ENCODE results near the gene KRTCAP3.

The KRTCAP3 gene

GRCh38 chr2:27441226-27441926, 805 bp upstream of the KRTCAP3 start:
- TF ChIP-seq YY1 (IDR thresholded peaks at IDR 0.05; ENCODE audit: low read depth), result no peak
- TF ChIP-seq RAD21 (IDR thresholded peaks at IDR 0.05; ENCODE audit: low read depth), result no peak
- TF ChIP-seq TAF1 (IDR thresholded peaks at IDR 0.05; ENCODE audit: low read depth), result no peak
- no peak for TF ChIP-seq TEAD4 (IDR thresholded peaks at IDR 0.05)
- TF ChIP-seq CREB1 (IDR thresholded peaks at IDR 0.05; ENCODE audit: low read depth), result no peak
- no peak for TF ChIP-seq CEBPB (IDR thresholded peaks at IDR 0.05)
- no peak for TF ChIP-seq MAX (IDR thresholded peaks at IDR 0.05)
- TF ChIP-seq FOXM1 (IDR thresholded peaks at IDR 0.05; ENCODE audit: borderline replicate concordance, low read depth), result no peak
- no peak for TF ChIP-seq ZBTB7A (IDR thresholded peaks at IDR 0.05; ENCODE audit: low read depth)
- TF ChIP-seq EGR1 (IDR thresholded peaks at IDR 0.05), result no peak
- TF ChIP-seq, protein P1, sequence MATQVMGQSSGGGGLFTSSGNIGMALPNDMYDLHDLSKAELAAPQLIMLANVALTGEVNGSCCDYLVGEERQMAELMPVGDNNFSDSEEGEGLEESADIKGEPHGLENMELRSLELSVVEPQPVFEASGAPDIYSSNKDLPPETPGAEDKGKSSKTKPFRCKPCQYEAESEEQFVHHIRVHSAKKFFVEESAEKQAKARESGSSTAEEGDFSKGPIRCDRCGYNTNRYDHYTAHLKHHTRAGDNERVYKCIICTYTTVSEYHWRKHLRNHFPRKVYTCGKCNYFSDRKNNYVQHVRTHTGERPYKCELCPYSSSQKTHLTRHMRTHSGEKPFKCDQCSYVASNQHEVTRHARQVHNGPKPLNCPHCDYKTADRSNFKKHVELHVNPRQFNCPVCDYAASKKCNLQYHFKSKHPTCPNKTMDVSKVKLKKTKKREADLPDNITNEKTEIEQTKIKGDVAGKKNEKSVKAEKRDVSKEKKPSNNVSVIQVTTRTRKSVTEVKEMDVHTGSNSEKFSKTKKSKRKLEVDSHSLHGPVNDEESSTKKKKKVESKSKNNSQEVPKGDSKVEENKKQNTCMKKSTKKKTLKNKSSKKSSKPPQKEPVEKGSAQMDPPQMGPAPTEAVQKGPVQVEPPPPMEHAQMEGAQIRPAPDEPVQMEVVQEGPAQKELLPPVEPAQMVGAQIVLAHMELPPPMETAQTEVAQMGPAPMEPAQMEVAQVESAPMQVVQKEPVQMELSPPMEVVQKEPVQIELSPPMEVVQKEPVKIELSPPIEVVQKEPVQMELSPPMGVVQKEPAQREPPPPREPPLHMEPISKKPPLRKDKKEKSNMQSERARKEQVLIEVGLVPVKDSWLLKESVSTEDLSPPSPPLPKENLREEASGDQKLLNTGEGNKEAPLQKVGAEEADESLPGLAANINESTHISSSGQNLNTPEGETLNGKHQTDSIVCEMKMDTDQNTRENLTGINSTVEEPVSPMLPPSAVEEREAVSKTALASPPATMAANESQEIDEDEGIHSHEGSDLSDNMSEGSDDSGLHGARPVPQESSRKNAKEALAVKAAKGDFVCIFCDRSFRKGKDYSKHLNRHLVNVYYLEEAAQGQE (IDR thresholded peaks at IDR 0.05; ENCODE audit: low read depth), result no peak

DNA sequence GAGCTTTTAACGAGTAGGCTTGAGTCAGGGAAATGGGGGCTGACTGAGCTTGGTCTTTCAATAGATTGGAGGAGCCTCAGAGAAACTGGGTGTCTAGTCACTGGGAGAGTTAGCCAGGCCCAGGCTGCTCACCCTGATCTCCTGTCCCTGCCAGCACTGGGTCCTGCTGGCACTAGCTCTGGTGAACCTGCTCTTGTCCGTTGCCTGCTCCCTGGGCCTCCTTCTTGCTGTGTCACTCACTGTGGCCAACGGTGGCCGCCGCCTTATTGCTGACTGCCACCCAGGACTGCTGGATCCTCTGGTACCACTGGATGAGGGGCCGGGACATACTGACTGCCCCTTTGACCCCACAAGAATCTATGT, 720 bp downstream of the KRTCAP3 start:
- TF ChIP-seq RAD21 (IDR thresholded peaks at IDR 0.05; ENCODE audit: low read depth), result no peak
- no peak for TF ChIP-seq YY1 (IDR thresholded peaks at IDR 0.05; ENCODE audit: low read depth)
- TF ChIP-seq MAX (IDR thresholded peaks at IDR 0.05), result no peak
- no peak for TF ChIP-seq ZBTB7A (IDR thresholded peaks at IDR 0.05; ENCODE audit: low read depth)
- TF ChIP-seq CREB1 (IDR thresholded peaks at IDR 0.05; ENCODE audit: low read depth), result no peak
- TF ChIP-seq, protein P1 (IDR thresholded peaks at IDR 0.05; ENCODE audit: low read depth), result no peak
- TF ChIP-seq TAF1 (IDR thresholded peaks at IDR 0.05; ENCODE audit: low read depth), result no peak
- no peak for TF ChIP-seq FOXM1 (IDR thresholded peaks at IDR 0.05; ENCODE audit: borderline replicate concordance, low read depth)
- TF ChIP-seq TCF12 (IDR thresholded peaks at IDR 0.05; ENCODE audit: low read depth), result no peak
- no peak for TF ChIP-seq EP300 (IDR thresholded peaks at IDR 0.05; ENCODE audit: borderline replicate concordance)
- TF ChIP-seq USF1 (IDR thresholded peaks at IDR 0.05), result no peak

GRCh38 chr2:27445155-27445554, 3.0 kb downstream of the KRTCAP3 start:
- TF ChIP-seq TEAD4 (IDR thresholded peaks at IDR 0.05) (no peak), EP300 (IDR thresholded peaks at IDR 0.05; ENCODE audit: borderline replicate concordance) (no peak), FOXM1 (IDR thresholded peaks at IDR 0.05; ENCODE audit: borderline replicate concordance, low read depth) (no peak), ZBTB7A (IDR thresholded peaks at IDR 0.05; ENCODE audit: low read depth) (no peak), YY1 (IDR thresholded peaks at IDR 0.05; ENCODE audit: low read depth) (no peak), TCF12 (IDR thresholded peaks at IDR 0.05; ENCODE audit: low read depth) (no peak)

- TF ChIP-seq, protein P1 (IDR thresholded peaks at IDR 0.05; ENCODE audit: low read depth), result no peak
- no peak for TF ChIP-seq CEBPB (IDR thresholded peaks at IDR 0.05)
- no peak for TF ChIP-seq USF1 (IDR thresholded peaks at IDR 0.05)
- TF ChIP-seq MAX (IDR thresholded peaks at IDR 0.05), result no peak
- no peak for TF ChIP-seq TAF1 (IDR thresholded peaks at IDR 0.05; ENCODE audit: low read depth)
- no peak for TF ChIP-seq EP300 (IDR thresholded peaks at IDR 0.05; ENCODE audit: borderline replicate concordance)
- TF ChIP-seq NFIC (IDR thresholded peaks at IDR 0.05), result no peak
- TF ChIP-seq RAD21 (IDR thresholded peaks at IDR 0.05; ENCODE audit: low read depth), result no peak
- TF ChIP-seq YY1 (IDR thresholded peaks at IDR 0.05; ENCODE audit: low read depth), result no peak
- TF ChIP-seq FOXM1 (IDR thresholded peaks at IDR 0.05; ENCODE audit: borderline replicate concordance, low read depth), result no peak
- no peak for TF ChIP-seq TCF12 (IDR thresholded peaks at IDR 0.05; ENCODE audit: low read depth)
- TF ChIP-seq EGR1 (IDR thresholded peaks at IDR 0.05), result no peak
- TF ChIP-seq TEAD4 (IDR thresholded peaks at IDR 0.05), result no peak
- no peak for TF ChIP-seq CREB1 (IDR thresholded peaks at IDR 0.05; ENCODE audit: low read depth)
- no peak for TF ChIP-seq ZBTB7A (IDR thresholded peaks at IDR 0.05; ENCODE audit: low read depth)
These were observed 3.4 kb downstream of the KRTCAP3 start for GRCh38 chr2:27445615-27446014.

All from Ishikawa (cell line).